ENCODE results near the gene ZNF407. TPM values are rescaled to one million over a fixed set of nuclear protein-coding genes. Genes with fewer than 3 reads are reported as not detected.

ZNF407 gene
- polyA plus RNA-seq, 1 experiment = 2.8 TPM

GRCh38 chr18:75010689-75011088 is 413.0 kb downstream of the ZNF407 start:
- POLR2A ChIA-PET = no interaction called here
- no peaks in the 10 kb centered on the region for H3K27me3 ChIP-seq (ENCODE audit: control insufficient read depth, insufficient read depth, low read length)
- CTCF ChIA-PET = no interaction called here
- no peak overlapping the region for H3K4me3 ChIP-seq (ENCODE audit: low read depth, low read length)
- no peak for DNase-seq (ENCODE audit: low read depth)
- no peaks in the 10 kb centered on the region for H3K36me3 ChIP-seq (ENCODE audit: control insufficient read depth, insufficient read depth, low read length)
- no peak for TF ChIP-seq CTCF (IDR thresholded peaks at IDR 0.05; ENCODE audit: insufficient read depth, low read depth, low read length)

GRCh38 chr18:75016025-75016717 is 418.5 kb downstream of the ZNF407 start:
- H3K27me3 ChIP-seq (ENCODE audit: control insufficient read depth, insufficient read depth, low read length) = no peaks in the 10 kb centered on the region
- TF ChIP-seq CTCF (IDR thresholded peaks at IDR 0.05; ENCODE audit: insufficient read depth, low read depth, low read length) = no peak
- H3K4me3 ChIP-seq (ENCODE audit: low read depth, low read length) = no peak overlapping the region
- no peaks in the 10 kb centered on the region for H3K36me3 ChIP-seq (ENCODE audit: control insufficient read depth, insufficient read depth, low read length)
- ChIA-PET CTCF (no interaction called here), POLR2A (no interaction called here)
- no peak for DNase-seq (ENCODE audit: low read depth)

- no peak for TF ChIP-seq CTCF (IDR thresholded peaks at IDR 0.05; ENCODE audit: insufficient read depth, low read depth, low read length)
- no peak for DNase-seq (ENCODE audit: low read depth)
- POLR2A ChIA-PET = no interaction called here
- H3K36me3 ChIP-seq (ENCODE audit: control insufficient read depth, insufficient read depth, low read length) = no peaks in the 10 kb centered on the region
- no peak overlapping the region for H3K4me3 ChIP-seq (ENCODE audit: low read depth, low read length)
- CTCF ChIA-PET = interaction anchor here (1.1 kb wide), 1 partner anchor 175 kb away, joined by 3 read pairs; no protein-coding TSS in a partner anchor
- H3K27me3 ChIP-seq (ENCODE audit: control insufficient read depth, insufficient read depth, low read length) = no peaks in the 10 kb centered on the region
These were observed 425.8 kb downstream of the ZNF407 start for GRCh38 chr18:75023473-75023872.

- no peaks in the 10 kb centered on the region for H3K36me3 ChIP-seq (ENCODE audit: control insufficient read depth, insufficient read depth, low read length)
- no peak overlapping the region for H3K4me3 ChIP-seq (ENCODE audit: low read depth, low read length)
- no peak for TF ChIP-seq CTCF (IDR thresholded peaks at IDR 0.05; ENCODE audit: insufficient read depth, low read depth, low read length)
- H3K27me3 ChIP-seq (ENCODE audit: control insufficient read depth, insufficient read depth, low read length) = no peaks in the 10 kb centered on the region
- no peak for DNase-seq (ENCODE audit: low read depth)
- POLR2A ChIA-PET = no interaction called here
- CTCF ChIA-PET = interaction anchor here (0.7 to 1.2 kb wide), 2 partner anchors 17 to 53 kb away, joined by 3 to 5 read pairs; no protein-coding TSS in a partner anchor
These were observed 427.2 kb downstream of the ZNF407 start for GRCh38 chr18:75024871-75025270.

- TF ChIP-seq CTCF (IDR thresholded peaks at IDR 0.05; ENCODE audit: insufficient read depth, low read depth, low read length) = no peak
- no peak for DNase-seq (ENCODE audit: low read depth)
- ChIA-PET POLR2A (no interaction called here), CTCF (no interaction called here)
- Histone ChIP-seq H3K4me3 (ENCODE audit: low read depth, low read length) (no peak overlapping the region), H3K36me3 (ENCODE audit: control insufficient read depth, insufficient read depth, low read length) (no peaks in the 10 kb centered on the region), H3K27me3 (ENCODE audit: control insufficient read depth, insufficient read depth, low read length) (no peaks in the 10 kb centered on the region)
These were observed 427.9 kb downstream of the ZNF407 start for GRCh38 chr18:75025573-75025972.
